ENCODE measurements around the gene DDX17. TPM values are rescaled to one million over a fixed set of nuclear protein-coding genes. Genes with fewer than 3 reads are reported as not detected.

Gene DDX17
- total RNA-seq, 1 donor from 2014 or later = 837 TPM

GRCh38 chr22:38454353-38455075, 51.6 kb downstream of the DDX17 start:
- H3K9me3 ChIP-seq = no peaks in the 10 kb centered on the region
- H3K27ac ChIP-seq = no peak overlapping the region
- DNase-seq (ENCODE audit: low spot score in 2 of 2) = no peak
- peaks cover 8 to 10% of the 10 kb centered on the region in 2 donors for H3K4me1 ChIP-seq
- intact Hi-C loops (cut with DNase I) = no loop called here
- peaks cover 10% of the 10 kb centered on the region for H3K27me3 ChIP-seq
- peak overlapping the region; percentile 53 to 56 for H3K4me3 ChIP-seq
- TF ChIP-seq CTCF (IDR thresholded peaks at IDR 0.05) = no peak
- H3K36me3 ChIP-seq = no peaks in the 10 kb centered on the region

GRCh38 chr22:38453996-38454352, 52.1 kb downstream of the DDX17 start:
- Histone ChIP-seq H3K9me3 (no peaks in the 10 kb centered on the region), H3K4me1 (peaks cover 8 to 10% of the 10 kb centered on the region in 2 donors), H3K27ac (no peak overlapping the region), H3K36me3 (no peaks in the 10 kb centered on the region), H3K4me3 (no peak overlapping the region), H3K27me3 (peaks cover 10% of the 10 kb centered on the region)
- TF ChIP-seq CTCF (IDR thresholded peaks at IDR 0.05) = no peak
- intact Hi-C loops (cut with DNase I) = no loop called here
- DNase-seq (ENCODE audit: low spot score in 2 of 2) = no peak

DNA sequence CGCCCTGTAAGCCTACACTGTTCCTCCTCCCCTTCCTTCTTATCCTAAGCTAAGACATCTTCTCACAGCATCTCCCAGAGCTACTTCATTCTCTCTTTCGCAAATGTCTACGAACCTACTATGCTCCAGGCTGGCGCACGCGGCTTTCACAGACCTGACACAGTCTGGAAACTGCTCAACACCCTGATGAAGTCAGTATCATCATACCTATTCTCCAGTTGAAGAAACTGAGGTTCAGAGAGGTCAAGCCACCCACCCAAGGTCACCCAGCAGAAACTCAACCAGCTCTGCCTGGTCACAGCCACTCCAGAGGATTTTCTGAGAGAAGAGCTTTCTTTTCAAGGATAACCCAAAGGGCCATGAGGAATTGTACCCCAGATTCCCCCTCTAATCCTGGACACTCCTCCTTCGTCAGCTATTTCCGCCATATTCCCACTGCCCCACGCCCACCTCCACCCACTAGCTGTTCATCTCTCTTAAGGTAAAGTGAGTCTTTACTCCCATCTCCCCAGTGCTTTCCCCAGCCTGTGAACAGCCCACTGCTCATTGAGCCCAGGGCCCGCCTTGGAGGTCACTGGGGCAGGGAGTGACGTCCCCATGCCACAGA, 52.9 kb downstream of the DDX17 start:
- Histone ChIP-seq H3K9me3 (no peaks in the 10 kb centered on the region), H3K4me3 (no peak overlapping the region), H3K36me3 (no peaks in the 10 kb centered on the region), H3K4me1 (peaks cover 8 to 10% of the 10 kb centered on the region in 2 donors), H3K27ac (no peak overlapping the region), H3K27me3 (peaks cover 10% of the 10 kb centered on the region)
- intact Hi-C loops (cut with DNase I) = no loop called here
- TF ChIP-seq CTCF (IDR thresholded peaks at IDR 0.05) = no peak
- DNase-seq (ENCODE audit: low spot score in 2 of 2) = no peak

- Histone ChIP-seq H3K4me1 (peaks cover 8 to 10% of the 10 kb centered on the region in 2 donors), H3K4me3 (no peak overlapping the region), H3K27me3 (peaks cover 10% of the 10 kb centered on the region), H3K9me3 (no peaks in the 10 kb centered on the region), H3K27ac (no peak overlapping the region), H3K36me3 (no peaks in the 10 kb centered on the region)
- no peak for TF ChIP-seq CTCF (IDR thresholded peaks at IDR 0.05)
- peak; percentile 40 to 78 for DNase-seq (ENCODE audit: low spot score in 2 of 2)
- intact Hi-C loops (cut with DNase I) = no loop called here
These were observed 53.6 kb downstream of the DDX17 start for GRCh38 chr22:38452373-38453065.

GRCh38 chr22:38451864-38452263, 54.2 kb downstream of the DDX17 start:
- Histone ChIP-seq H3K4me3 (no peak overlapping the region), H3K27ac (no peak overlapping the region), H3K9me3 (no peaks in the 10 kb centered on the region), H3K4me1 (peaks cover 8 to 10% of the 10 kb centered on the region in 2 donors), H3K36me3 (no peaks in the 10 kb centered on the region), H3K27me3 (peaks cover 10% of the 10 kb centered on the region)
- TF ChIP-seq CTCF (IDR thresholded peaks at IDR 0.05) = no peak
- DNase-seq (ENCODE audit: low spot score in 2 of 2) = no peak
- intact Hi-C loops (cut with DNase I) = no loop called here
